Activated gamma-delta T cell treated with anti-CD3 and anti-CD28 coated beads, Interleukin-2, amount 50 U/mL, for 16 hours (primary cell): Measurements from ENCODE around the gene PYHIN1.

ENCODE experiments used
- DNase-seq: peaks from one replicate; pipeline ENCODE4 v3.0.0-alpha.2; 2020; ENCODE audit warnings: low read depth

Gene PYHIN1

DNA sequence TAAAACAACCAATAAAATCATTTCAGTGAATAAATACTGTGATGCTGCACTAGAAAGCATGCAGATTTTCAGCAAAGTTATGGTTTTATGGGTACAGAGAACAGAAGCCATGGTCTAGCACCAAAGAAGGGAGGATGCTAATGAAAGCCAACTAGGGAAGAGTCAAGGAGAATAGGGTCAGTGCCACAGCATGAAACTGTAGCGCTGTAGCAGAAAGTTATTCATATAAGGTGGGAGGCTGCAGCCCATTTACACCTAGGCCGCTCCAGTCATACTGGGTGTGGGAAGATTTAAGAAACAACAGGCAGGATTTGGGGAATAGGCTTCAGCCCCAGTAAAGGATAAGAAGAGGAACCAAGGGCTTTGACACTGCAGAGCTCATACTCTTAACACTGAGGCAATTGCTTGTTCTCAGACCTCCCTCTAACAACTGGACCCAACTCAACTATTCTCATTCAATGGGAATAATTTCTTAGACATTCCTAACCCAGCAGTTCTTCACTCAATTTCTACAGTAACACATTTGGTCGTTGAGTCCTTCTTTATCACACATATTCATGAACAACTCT is 82.7 kb downstream of the PYHIN1 start:
- no peak for DNase-seq

DNA sequence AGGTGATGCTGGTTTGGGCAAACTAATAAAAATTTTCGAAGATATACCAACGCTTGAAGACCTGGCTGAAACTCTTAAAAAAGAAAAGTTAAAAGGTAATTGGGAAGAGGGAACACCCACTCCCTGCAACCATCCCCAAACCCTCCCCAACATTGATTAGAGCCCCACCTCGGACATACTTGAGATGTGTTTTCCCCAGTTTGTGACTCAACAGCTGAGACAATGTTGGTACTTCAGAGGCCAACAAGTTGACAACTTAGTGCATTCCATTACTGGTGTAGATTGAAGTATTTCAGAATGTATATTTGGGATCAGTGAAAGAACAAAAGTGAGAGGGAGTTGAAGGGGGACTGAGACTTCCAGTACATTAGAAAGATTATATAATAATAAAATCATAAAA is 83.5 kb downstream of the PYHIN1 start:
- DNase-seq: no peak

DNA sequence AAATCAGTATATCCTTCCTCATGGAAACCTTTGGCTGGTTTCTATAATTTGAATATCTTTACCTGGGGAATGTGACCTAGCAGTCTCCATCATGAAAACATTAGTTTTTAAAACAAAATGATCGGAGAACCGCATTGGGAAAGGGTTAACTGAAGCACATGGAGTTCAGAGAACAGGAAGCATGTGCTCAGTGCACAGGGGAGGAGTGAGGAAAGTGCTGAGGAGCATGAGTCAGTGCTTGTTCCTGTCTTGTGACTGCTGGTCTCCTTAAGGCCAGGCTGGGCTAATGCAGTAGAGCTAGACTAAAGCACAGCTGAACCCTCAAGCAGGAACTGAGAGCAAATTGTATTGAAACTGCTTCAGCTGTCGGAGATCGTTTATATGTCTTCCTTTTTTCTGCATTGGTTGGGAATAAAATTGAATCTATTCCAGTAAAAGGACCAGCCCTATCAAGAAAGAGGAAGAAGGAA is 84.1 kb downstream of the PYHIN1 start:
- peak; percentile 42 for DNase-seq

DNA sequence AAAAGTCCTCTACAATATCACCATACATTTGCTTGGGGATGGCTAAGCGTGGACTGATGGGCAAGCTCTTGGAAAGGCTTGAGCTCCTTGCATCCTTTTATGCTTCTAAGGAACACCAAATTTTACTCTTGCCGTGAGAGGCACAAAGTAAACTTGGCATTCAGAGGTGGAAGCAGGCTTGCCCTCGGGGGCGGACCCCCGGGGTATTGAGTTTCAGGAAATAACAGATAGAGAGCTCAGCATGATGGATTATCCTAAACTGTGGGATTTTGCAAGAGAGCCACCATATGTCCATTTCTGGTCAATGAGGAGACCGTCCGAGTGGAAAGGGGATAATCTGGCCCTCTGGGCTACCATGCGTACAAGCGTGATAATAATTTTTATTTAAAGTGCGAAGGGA is 92.4 kb downstream of the PYHIN1 start:
- DNase-seq: no peak

DNA sequence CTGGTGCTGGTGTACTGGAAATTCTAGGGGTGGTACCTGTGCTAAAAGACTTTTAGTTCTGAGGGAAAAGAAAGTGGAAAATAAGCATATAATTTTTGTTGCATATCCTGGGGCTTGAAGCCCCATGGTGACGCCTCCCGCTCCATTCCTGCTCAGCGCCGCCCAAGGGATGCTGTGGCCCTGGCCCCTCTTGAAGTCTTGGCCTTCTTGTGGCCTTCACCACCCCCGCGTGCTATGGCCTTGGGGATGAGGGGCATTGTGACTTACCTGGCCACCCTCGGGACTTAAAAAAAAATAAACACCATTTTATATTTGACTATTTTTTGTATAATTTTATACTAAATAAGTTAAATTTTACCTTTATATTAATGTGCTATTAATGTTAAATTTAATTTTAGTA is 93.7 kb downstream of the PYHIN1 start:
- no peak for DNase-seq
